DMS79 treated with DMSO at 0.1 percent for 48 hours (cell line): ENCODE results near the gene PRRX1.

ENCODE experiments used
- DNase-seq: peaks from one replicate; lab custom pipeline; 2025; lab: John Stamatoyannopoulos, UW

The PRRX1 gene

GRCh38 chr1:170691258-170691657 is 27.3 kb downstream of the PRRX1 start:
- DNase-seq: no peak

- no peak for DNase-seq
Observed at GRCh38 chr1:170692866-170693575, 29.1 kb downstream of the PRRX1 start.

GRCh38 chr1:170694172-170694926 is 30.4 kb downstream of the PRRX1 start:
- no peak for DNase-seq

- DNase-seq: no peak
Observed at GRCh38 chr1:170695955-170696590, 32.1 kb downstream of the PRRX1 start.

GRCh38 chr1:170696591-170697290 is 32.8 kb downstream of the PRRX1 start:
- no peak for DNase-seq

GRCh38 chr1:170697316-170697715 is 33.4 kb downstream of the PRRX1 start:
- no peak for DNase-seq

GRCh38 chr1:170698301-170699275 is 34.7 kb downstream of the PRRX1 start:
- no peak for DNase-seq

GRCh38 chr1:170699696-170700095 is 35.8 kb downstream of the PRRX1 start:
- DNase-seq: no peak

GRCh38 chr1:170700842-170701615 is 37.1 kb downstream of the PRRX1 start:
- DNase-seq: no peak

GRCh38 chr1:170701962-170702361 is 38.0 kb downstream of the PRRX1 start:
- DNase-seq: no peak

GRCh38 chr1:170703591-170703990 is 39.7 kb downstream of the PRRX1 start:
- no peak for DNase-seq

GRCh38 chr1:170704256-170704655 is 40.3 kb downstream of the PRRX1 start:
- DNase-seq: no peak

GRCh38 chr1:170705981-170706380 is 42.0 kb downstream of the PRRX1 start:
- no peak for DNase-seq

- no peak for DNase-seq
Observed at GRCh38 chr1:170707117-170707516, 43.2 kb downstream of the PRRX1 start.

- no peak for DNase-seq
Observed at GRCh38 chr1:170707959-170708655, 44.2 kb downstream of the PRRX1 start.

- no peak for DNase-seq
Observed at GRCh38 chr1:170711682-170712081, 47.8 kb downstream of the PRRX1 start.

GRCh38 chr1:170714163-170714562 is 50.2 kb downstream of the PRRX1 start:
- no peak for DNase-seq

GRCh38 chr1:170714938-170715337 is 51.0 kb downstream of the PRRX1 start:
- DNase-seq: no peak

- no peak for DNase-seq
Observed at GRCh38 chr1:170716835-170717429, 53.0 kb downstream of the PRRX1 start.
